T-helper 9 cell (primary cell): ENCODE data around the gene RPS6KA5.
"Not testable (repeated sequence)": the region's sequence is repeated elsewhere in the genome, so short reads cannot be mapped to it uniquely, and the experiment has no call there.

ENCODE experiments used
- DNase-seq: peaks from one replicate; pipeline ENCODE4 v3.0.0-alpha.2; 2020

The RPS6KA5 gene

GRCh38 chr14:90858511-90858910 is 201.9 kb downstream of the RPS6KA5 start:
- DNase-seq = no peak

DNA sequence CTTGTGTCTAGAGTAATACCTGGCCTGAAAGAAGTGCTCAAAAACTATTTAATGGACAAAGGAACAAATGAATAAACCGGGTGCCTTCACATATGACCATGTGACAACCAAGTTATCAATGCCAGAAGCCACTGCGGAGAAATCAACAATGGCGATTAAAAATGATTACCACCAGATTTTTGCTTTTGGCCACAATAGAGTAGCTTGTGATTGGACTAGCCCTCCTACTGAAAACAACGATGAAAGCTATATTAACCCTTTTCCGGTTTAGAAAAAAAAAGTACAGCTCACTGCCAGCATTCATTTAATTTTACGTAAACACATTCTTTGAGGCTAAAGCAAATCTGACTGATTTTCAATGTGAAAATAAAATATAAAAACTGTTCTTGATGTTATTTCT is 202.6 kb downstream of the RPS6KA5 start:
- no peak for DNase-seq

DNA sequence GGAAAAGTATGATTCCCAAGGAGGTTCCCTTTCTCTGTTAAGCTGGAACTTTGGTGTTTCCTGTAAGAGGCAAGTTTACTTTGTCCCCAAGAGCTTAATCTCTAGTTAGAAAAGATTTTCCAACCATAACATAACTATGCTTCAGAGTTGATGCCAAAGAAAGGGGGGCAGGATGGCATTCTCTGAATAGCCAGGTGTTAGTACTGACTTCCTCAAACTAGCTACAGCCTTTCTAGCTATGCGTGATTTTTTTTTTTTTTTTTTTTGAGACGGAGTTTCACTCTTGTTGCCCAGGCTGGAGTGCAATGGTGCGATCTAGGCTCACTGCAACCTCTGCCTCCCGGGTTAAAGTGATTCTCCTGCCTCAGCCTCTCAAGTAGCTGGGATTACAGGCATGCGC is 204.3 kb downstream of the RPS6KA5 start:
- not testable (repeated sequence) for DNase-seq

DNA sequence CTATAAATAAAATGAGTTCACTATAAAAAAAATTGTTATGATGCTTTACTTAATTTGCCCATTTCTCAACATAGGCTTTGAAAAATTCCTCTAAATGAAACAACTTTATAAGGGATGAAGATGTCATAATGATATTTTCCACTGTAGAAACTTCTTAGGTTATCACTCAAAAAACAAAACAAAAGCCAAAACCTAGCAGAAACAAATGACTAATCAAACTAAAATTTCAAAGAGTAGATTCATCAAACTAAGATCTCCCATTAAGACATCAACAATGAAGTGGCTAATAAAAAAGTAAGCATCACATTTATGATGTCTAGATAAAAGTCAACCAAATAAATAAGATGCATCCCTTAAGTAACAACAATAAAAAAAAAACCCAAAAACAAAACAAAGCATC is 207.3 kb downstream of the RPS6KA5 start:
- DNase-seq = no peak

- DNase-seq = no peak
Measured at GRCh38 chr14:90851327-90852036, 209.0 kb downstream of the RPS6KA5 start.

DNA sequence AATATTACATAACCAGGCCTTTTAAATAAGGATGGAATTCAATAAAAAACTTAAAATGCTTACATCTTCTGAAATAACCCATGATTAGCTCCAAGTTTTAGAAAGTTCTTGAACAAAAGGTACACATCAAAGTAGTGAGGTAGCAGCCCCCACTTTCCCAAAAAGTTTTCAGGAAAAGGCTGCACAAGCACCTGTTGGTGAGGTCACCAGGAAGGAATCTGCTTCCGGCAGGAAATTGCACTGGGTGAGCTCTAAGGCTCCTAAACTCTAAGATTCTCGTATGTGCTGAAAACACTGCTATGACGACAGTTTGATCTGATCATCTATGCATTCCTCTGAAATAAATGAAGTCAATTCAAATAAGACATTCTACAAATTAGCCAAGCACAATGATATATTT is 210.0 kb downstream of the RPS6KA5 start:
- DNase-seq = no peak

- no peak for DNase-seq
Measured at GRCh38 chr14:90849787-90850444, 210.5 kb downstream of the RPS6KA5 start.

GRCh38 chr14:90848944-90849731 is 211.3 kb downstream of the RPS6KA5 start:
- no peak for DNase-seq

DNA sequence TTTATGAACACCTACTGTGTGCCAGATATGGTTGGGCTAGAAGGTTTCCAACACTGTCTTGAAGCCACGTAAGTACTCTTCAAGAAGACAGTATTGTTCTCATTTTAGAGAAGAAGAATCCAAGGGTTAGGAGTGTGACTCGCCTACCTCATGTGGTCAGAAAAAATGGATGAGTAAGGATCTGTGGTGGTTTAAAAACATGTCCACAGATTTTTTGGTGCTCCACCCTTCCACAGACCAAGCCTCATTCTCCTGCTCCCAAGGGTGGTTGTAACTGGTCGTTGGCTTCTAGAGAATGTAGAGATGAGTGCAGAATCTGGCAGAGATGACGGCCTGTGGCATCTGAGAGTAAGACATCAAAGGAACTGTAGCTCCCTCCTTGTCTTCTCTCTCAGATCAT is 213.9 kb downstream of the RPS6KA5 start:
- no peak for DNase-seq

GRCh38 chr14:90844321-90844720 is 216.1 kb downstream of the RPS6KA5 start:
- no peak for DNase-seq

- no peak for DNase-seq
Measured at GRCh38 chr14:90842726-90843125, 217.7 kb downstream of the RPS6KA5 start.

DNA sequence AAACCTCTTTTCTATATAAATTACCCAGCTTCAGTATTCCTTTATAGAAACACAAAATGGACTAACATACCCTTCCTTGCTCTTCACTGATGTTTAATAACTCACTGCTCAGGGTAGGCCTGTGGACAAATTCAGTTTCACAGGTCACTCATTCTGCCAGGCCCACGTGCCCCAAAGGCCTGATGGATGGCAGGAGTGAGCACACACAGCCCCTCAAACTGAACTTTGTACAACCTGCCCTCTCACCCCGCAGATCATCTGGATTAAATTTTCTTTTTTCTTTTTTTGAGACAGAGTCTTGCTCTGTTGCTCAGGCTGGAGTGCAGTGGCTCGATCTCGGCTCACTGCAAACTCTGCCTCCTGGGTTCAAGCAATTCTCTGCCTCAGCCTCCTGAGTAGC is 219.8 kb downstream of the RPS6KA5 start:
- not testable (repeated sequence) for DNase-seq

DNA sequence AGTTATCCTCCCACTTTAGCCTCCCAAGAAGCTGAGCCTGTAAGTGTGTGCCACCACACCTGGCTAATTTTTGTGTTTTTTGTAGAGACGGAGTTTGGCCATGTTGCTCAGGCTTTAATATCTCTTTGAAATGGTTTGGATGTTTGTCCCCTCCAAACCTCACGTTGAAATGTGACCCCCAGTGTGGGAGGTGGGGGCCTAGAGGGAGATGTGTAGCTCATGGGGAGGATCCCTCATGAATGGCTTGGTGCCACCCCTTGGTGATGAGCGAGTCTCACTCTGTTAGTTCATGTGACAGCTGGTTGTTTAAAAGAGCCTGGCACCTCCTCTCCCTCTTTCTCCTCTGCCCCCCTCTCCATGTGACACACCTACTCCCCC is 220.6 kb downstream of the RPS6KA5 start:
- no peak for DNase-seq

DNA sequence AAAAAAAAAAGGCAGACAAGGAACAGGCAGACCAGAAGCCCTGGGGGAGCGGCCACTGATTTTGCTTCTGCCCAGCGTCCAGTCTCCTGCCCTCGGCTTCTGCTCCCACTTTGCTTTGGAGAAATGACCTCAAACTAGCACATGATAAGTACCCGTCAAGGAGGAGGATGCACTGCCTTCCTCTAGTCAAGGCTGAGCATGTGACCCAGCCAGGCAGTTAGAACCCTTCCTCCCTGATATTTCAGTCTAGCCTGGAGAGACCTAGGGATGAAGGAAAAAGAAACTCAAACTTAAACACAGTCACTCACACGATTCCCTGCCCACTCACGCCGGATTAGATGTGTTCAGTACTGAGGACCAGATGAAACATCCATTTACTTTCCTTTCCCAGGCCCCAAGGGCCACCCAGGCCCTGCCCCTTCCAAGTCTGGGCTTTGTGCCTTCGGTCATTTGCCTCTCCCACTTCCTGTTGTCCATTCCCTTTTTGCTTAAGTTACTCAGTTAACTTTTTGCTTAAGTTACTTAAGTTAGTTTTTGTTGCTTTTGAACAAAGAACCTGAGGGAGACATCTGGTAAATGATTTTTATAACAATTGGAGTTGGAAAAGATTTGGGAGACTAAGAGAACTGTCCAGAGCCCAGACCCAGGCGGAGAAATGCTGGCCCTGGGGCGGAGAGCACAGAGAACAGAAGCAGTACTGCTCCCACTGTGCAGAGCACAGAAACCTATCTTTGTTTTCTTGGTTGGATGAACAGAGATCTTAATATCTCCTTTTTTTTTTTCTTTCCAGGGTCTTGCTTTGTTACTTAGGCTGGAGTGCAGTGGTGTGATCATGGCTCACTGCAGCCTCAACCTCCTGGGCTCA is 221.2 kb downstream of the RPS6KA5 start:
- DNase-seq = no peak

GRCh38 chr14:90838531-90838930 is 221.9 kb downstream of the RPS6KA5 start:
- DNase-seq = not testable (repeated sequence)

DNA sequence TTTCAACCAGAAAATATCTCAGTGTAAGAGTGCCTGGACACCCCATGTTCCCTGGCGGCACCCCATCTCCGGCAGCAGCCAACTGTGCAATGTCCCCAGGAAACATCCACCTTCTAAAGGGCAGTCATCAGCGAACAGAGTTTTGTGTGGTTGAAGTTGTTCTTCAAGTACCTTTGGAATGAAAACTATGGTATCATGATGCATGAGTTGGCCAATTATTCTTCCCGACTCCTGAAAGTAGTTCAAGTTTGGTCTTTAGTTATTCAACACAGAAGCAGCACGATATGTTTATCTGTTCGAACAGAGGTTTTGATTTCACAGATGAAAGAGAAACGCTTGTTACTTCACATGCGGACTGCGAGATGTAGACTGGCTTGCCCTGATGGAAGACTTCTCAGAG is 223.1 kb downstream of the RPS6KA5 start:
- DNase-seq = no peak

GRCh38 chr14:90836692-90837063 is 223.8 kb downstream of the RPS6KA5 start:
- DNase-seq = no peak

DNA sequence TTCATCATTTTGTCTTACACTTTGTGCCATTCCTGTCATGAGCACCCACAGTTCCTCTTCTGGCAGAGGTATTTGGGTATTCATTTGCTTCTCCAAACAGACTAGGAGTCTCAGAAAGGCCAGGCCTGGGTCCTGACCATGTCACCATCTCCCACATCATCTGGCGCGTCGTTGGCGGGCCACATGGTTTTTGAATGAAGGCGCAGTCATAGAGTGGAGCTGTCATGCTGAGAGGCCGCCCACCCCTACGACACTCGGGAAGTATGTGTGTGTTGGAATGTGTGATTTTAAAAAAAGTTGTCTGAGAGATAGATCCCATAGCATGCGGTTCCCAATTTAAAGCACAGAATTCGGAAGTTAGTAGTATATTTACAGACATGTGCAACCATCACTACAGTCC is 228.6 kb downstream of the RPS6KA5 start:
- no peak for DNase-seq

DNA sequence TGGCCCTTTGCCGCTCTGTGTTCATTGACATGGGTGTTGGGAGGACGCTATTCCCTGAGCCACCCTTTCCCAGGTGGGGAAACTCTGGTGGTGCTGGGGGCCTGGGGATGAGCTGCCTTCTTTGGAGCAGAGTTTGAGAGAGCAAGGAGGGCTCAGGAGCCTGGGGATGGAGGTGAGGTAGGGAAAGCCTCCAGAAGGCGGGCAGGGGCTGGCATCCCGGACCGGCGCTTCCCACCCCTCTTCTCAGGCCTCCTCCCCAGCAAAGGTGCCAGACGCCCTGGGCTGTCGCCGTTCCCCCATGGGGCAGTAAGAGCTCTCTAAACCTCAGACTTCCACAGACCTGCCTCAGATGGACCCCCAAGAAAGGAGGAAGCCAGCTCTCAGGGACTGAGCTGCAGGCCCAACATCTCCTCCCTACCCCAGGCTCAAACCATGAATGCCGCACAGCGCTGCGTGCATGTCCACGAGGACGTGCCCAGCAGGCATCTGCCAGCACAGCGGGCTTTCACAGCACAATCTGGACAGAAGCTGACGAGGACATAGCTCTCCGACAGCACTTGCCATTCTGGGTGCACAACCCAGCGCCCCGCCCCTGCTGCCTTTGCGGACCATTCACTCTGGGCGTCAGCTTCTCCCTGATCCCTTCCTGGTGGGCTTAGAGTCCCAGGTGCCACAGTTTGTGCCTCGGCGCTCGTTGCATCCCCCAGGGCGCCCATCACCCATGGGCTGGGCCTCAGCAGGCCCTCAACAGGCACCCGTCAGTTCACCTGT is 229.3 kb downstream of the RPS6KA5 start:
- no peak for DNase-seq

DNA sequence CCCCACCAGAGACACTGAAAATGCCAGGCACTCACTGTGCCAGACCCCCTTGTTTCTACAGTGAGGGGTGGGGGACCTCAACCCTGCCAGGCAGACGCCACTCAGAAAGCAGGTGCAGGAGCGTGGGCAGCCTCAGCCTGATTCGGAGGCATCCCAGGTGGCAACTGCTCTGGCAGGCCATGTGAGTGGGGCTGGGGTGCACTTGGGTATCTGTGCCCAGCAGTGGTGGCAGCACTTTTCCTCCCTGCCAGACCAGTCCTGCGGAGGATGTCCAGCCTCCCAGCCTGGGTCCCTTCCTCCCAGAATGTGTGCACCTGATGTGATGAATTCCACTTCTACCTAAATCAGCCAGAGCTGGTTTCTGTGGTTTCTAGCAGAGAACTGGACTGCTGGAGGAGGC is 230.8 kb downstream of the RPS6KA5 start:
- no peak for DNase-seq

DNA sequence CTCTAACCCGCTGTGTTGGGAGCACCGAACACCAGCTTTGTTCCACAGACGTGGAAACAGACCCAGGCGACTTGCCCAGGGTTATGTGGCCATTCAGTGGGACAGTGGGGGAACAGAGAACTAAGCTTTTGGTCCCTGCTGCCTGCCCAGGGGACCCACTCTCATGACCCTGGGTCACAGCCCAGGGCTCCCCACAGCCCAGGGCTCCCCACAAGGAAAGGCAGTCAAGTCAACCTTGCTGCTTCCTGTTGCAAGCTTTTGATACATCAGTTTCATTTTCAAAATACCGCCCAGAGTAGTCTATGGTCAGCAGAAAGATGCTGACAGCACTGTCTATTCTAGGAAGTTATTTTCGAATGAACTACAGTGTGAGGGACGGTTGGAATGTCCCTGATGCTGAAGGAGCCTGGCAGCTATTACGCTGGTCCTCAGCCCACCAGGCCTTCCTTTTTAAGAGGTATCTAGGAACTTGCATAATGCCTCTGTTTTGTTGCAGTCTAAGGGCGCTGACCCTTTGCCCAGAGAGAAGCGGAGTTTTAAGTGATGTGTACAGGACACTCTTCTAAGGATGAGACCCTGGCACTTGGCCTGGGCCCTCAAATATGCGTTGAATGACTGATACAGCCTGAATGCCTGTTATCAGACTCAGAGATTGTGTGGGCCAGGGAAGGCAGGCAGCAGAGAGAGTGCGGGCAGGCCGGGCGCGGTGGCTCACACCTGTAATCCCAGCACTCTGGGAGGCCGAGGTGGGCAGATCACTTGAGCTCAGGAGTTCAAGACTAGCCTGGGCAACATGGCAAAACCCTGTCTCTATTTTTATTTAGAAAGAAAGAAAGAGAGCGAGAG is 231.6 kb downstream of the RPS6KA5 start:
- DNase-seq = no peak
